ENCODE results near the gene GALNTL6.

GALNTL6 gene

DNA sequence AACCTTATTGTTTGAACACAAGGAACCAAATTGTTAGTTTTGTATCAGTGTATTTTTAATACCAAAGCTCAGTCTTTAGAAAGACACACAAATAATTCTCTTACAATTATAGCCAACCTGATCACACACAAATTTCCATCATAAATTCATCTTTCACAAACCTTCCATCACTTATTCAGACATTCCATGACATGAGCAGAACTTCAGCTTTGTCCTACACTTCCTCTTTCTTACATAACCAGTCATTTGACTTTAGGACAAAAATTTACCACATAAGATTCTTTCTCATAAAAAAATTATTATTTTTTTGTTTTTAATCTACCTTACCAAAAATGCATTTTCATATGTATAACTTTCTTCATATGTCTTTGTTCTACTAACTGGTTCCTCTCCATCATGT is 312.2 kb downstream of the GALNTL6 start:
- DNase-seq: no peak

GRCh38 chr4:172127168-172127567 is 314.0 kb downstream of the GALNTL6 start:
- DNase-seq: no peak

- DNase-seq: no peak
These were observed 316.4 kb downstream of the GALNTL6 start for GRCh38 chr4:172129593-172129992.

GRCh38 chr4:172134521-172134920 is 321.3 kb downstream of the GALNTL6 start:
- DNase-seq: no peak

DNA sequence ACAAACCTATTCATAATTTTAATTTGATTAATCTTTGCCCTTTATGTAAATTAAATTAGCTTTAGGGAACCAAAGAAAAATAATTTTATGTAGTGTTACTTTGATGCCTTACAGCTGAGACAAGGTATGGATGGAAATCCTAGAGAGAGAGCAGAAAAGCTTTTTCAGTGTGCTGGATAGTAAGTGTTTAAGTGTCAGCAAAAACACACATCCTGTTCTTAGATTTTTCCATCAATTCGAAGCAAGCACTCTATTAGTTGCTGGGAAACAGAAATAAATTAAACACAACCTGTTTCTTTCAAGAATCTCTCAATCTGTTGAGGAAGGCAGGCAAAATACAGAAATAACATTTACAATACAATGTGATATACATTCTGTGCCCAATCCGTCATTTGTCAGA is 327.8 kb downstream of the GALNTL6 start:
- DNase-seq: no peak

- no peak for DNase-seq
These were observed 329.1 kb downstream of the GALNTL6 start for GRCh38 chr4:172142281-172142741.

DNA sequence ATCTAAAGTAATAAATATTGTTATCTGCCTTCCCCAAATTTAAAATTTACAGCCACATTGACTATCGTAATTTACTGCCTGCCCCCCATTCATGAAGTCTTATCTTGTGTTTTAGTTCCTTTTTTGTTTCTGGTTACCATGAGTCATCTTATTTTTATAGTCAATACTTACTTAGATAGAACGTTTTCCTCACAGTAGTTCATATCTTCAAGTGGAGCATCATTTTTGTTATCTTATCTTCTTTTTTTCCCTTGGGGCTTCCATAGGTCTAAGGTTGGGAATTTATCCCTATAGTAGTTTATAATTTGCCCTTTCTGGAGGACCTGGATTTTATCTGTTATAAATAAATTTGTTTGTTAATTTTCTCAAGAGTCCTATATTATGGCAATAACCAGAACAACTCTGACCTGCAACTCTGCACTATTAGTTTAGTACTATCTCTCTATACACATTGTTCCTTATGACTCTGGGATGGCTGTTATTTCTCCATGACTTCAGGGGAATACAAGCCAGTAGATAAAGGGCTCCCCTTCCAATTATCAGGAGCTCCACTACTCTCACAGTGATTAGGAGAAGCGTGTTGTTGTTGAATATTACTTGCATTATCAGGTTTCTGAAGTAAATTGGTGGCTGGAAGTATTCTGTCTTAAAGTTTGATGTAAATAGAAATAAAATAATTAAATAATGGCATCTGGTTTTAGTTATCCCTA is 330.6 kb downstream of the GALNTL6 start:
- no peak for DNase-seq

- no peak for DNase-seq
These were observed 334.5 kb downstream of the GALNTL6 start for GRCh38 chr4:172147687-172148086.

GRCh38 chr4:172149329-172149728 is 336.1 kb downstream of the GALNTL6 start:
- no peak for DNase-seq

DNA sequence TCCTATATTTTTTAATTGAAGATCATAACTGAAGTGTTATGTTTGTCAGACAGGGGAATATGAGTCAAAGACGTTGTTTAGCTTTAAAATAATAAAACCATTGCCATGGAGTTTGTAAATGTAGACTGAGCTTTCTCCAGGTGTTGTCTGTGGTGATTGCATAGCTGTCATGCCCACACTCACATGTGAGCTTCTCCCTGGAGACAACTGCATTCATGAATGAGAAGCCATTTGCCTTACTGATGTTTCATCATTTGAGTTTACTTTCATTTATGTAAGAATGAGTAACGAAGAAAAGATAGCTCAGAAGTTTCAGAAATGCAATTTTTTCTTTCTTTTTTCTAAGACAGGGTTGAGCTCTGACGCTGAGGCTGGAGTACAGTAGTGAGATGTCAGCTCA is 339.1 kb downstream of the GALNTL6 start:
- DNase-seq: no peak

DNA sequence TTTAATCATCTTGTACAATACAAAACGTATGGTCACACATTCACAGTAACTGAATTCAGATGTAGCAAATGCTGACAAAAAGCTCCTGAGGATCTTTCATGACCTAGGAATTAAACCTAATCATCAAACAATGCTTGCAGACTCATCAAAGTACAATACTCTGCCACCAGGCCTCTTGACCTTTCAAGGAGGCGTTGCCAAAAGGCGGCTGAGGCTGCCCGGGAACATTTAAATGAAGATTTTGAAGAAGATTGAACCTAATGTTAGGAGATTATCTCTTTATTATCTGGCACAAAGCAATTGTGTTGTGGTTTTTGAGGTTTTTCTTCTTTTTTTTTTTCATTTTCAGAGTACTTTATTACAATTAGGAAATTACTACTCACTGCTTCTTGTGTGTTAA is 340.5 kb downstream of the GALNTL6 start:
- DNase-seq: no peak

- DNase-seq: no peak
These were observed 342.7 kb downstream of the GALNTL6 start for GRCh38 chr4:172155838-172156345.

GRCh38 chr4:172157946-172158345 is 344.7 kb downstream of the GALNTL6 start:
- no peak for DNase-seq

GRCh38 chr4:172163215-172163614 is 350.0 kb downstream of the GALNTL6 start:
- no peak for DNase-seq

GRCh38 chr4:172168888-172169287 is 355.7 kb downstream of the GALNTL6 start:
- DNase-seq: no peak

GRCh38 chr4:172169871-172170270 is 356.7 kb downstream of the GALNTL6 start:
- no peak for DNase-seq

DNA sequence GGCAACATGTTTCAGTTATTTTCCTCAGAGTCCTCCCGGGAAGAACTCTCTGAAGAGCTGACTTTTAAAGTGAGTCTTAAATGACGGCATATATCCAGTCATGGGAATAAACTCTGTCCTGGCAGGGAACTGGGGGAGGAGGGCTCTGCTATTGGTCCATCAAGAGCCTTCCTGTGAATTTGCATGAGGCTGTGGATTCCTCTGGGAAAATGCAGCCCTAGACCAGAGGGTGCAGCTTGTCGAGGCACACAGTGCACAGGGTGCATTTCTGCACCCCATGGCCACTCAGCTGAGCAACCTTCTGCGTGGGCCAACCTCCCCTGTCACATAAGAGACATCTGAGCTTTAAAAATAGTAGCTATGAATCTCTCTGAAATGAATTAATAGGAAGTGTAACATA is 360.0 kb downstream of the GALNTL6 start:
- no peak for DNase-seq

DNA sequence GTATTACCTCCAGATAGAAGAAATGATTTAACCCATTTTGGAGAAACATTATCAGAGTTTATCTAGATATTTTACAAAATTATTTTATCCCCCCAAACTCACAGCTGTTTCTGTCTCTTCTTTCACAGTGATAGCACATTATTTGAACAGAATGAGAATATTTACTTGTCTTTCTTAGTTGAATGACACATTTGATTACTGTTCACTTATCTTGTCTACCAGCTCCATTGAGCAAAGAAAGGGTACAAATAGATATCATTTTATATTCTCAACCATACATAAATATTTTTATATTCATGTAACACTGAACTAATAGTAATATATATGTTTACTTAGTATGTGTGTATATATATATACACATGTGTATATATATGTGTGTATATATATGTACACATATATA is 364.2 kb downstream of the GALNTL6 start:
- no peak for DNase-seq

DNA sequence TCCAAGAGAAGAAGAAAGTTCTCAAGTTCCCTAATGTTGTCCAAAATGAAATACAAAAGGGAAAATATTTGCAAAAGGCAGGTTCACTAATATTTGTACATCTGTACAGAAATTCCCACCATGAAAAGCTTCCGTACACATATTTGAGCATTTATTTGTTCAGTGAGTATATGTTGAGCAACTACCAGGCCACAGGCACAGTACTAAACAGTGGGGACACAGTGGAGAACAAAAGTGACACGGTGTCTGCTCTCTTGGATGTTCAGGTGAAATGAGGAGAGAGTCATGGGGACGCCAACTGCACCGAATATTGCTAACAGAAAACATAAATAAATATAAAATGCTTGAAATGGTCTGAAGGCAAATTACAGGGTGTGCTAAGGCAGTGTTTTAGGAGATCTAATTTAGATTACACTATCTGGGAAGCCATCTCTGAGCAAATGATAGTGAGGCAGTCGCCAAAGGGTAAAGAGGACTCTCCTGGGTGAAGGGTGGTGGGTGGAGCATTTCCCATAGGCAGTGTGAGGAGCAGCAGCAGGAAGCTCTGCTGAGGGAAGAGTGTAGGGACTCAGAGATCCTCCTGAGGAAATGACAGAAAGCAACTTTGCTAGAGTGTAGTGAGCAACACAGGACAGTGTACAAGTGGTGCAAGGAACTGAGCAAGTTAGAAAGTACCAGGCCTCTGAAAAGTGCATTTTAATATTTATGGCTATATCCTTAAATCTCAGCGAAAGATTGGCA is 375.2 kb downstream of the GALNTL6 start:
- no peak for DNase-seq

DNA sequence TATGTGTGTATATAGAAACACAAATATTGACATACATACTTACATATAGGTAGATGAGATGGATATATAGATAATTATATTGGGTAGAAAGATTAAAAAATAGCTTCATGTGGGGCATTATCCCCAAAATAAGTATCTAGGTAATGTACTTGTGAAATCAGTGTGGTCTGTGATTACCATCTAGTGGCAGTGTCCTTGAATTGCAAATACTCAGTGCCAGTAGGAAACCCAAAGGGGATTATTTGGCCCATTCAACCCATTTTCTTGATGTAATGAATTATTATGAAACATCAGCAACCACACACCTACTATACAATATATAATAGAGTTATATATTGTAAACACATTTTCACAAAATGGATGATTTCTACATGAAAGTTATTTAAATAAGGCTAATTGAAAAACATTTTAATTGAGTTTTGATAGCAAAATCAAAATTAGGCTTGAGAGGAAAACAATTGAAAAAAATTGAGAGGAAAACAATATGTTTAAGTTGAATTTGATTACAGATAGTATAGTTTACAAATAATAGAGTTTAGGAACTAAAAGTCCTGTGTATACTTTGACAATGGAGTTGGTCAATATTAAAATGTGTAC is 389.4 kb downstream of the GALNTL6 start:
- DNase-seq: no peak

DNA sequence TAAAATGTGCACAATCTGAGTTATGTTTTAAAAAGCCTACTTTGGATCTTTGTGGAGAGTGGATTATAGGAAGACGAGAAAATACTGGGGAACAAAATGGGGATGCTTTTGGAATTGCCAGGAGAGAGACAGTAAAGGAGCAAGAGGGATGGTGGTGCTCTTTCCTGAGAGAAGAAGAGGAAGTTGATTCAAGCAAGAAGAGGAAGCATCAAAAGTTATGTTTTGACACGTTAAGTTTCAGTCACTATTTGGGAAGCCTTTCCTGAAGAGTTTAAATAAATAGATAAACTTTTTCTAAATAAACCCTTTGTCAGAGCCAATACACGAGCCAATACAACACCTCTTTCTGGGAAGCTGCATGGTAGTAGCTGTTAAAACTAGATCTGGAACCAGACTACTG is 394.1 kb downstream of the GALNTL6 start:
- no peak for DNase-seq

- no peak for DNase-seq
These were observed 394.7 kb downstream of the GALNTL6 start for GRCh38 chr4:172207886-172208285.

GRCh38 chr4:172220679-172221078 is 407.5 kb downstream of the GALNTL6 start:
- no peak for DNase-seq
